ENCODE data around the gene TMEFF2. TPM values are rescaled to one million over a fixed set of nuclear protein-coding genes. Genes with fewer than 3 reads are reported as not detected.

TMEFF2 gene
- total and polyA plus RNA-seq, 2 of the 4 experiments (the other 2 are of a cell fraction) = 1.3 to 3.0 TPM

DNA sequence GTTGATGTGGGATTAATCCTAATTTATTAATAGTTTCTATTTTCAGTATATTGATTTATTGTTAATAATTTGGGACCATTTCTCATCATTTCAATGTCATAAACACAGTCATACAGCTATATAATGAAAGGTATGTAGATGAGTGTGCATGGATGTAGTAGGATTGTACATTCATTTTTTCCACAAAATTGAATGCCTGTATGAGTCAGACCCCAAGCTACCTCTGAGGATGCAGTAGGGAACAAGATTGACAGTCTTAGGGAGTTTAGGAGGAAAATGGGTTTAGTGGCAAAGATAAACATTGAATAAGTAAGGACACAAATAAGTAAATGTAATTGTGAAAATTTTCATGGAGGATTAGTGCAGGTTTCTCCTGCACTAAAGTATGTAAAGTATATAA lies 14.1 kb upstream of the TMEFF2 start:
- intact Hi-C loops (cut with micrococcal nuclease) = no loop called here
- no peak for TF ChIP-seq RCOR1 (IDR thresholded peaks at IDR 0.05; ENCODE audit: insufficient replicate concordance, low read length)
- TF ChIP-seq RAD21 (IDR thresholded peaks at IDR 0.05; ENCODE audit: low read length) = no peak
- TF ChIP-seq BHLHE40 (IDR thresholded peaks at IDR 0.05; ENCODE audit: low read depth, low read length) = no peak
- no peak for TF ChIP-seq MAZ (IDR thresholded peaks at IDR 0.05; ENCODE audit: borderline replicate concordance, low read depth, low read length)
- TF ChIP-seq FOS (IDR thresholded peaks at IDR 0.05; ENCODE audit: low read depth, low read length) = no peak
- no peak for TF ChIP-seq CHD1 (IDR thresholded peaks at IDR 0.05; ENCODE audit: low read depth, low read length)
- TF ChIP-seq MXI1 (IDR thresholded peaks at IDR 0.05; ENCODE audit: borderline replicate concordance, low read depth, low read length) = no peak
- no peak overlapping the region for H3K56ac ChIP-seq (ENCODE audit: extremely low read depth, insufficient read depth, low read length)
- H3K4me3 ChIP-seq (ENCODE audit: insufficient read depth, low read depth, low read length) = no peak overlapping the region
- H2BK120ac ChIP-seq (ENCODE audit: low read depth, low read length) = no peak overlapping the region
- ATAC-seq (ENCODE audit: low read depth) (no peak), DNase-seq (peak; percentile 33)
- no peak overlapping the region for H2BK5ac ChIP-seq (ENCODE audit: low read depth, low read length, poor library complexity, severe bottlenecking)
- no peaks in the 10 kb centered on the region for H3K79me1 ChIP-seq (ENCODE audit: low read depth in 1 of 2, low read length in 2 of 2)
- no peaks in the 10 kb centered on the region for H3K36me3 ChIP-seq (ENCODE audit: control insufficient read depth, insufficient read depth, low read length)
- no peak overlapping the region for H3K4ac ChIP-seq (ENCODE audit: low read depth, low read length)
- dilution Hi-C loops (cut with HindIII; ENCODE audit: low sequenced_read_pairs, unreplicated experiment) = no loop called here
- no peak overlapping the region for H2AFZ ChIP-seq (replicated peaks; ENCODE audit: low read length, poor library complexity)
- no peak overlapping the region for H3K14ac ChIP-seq (replicated peaks; ENCODE audit: low read depth, low read length)
- no peak overlapping the region for H4K91ac ChIP-seq (ENCODE audit: insufficient read depth, low read depth, low read length)
- no peaks in the 10 kb centered on the region for H3K27me3 ChIP-seq (ENCODE audit: control insufficient read depth, insufficient read depth, low read length)
- H2BK20ac ChIP-seq (ENCODE audit: low read depth, low read length) = no peak overlapping the region
- H3K9ac ChIP-seq (ENCODE audit: low read depth, low read length) = no peak overlapping the region
- no peak overlapping the region for H4K5ac ChIP-seq (ENCODE audit: low read depth, low read length)
- H3K27ac ChIP-seq (ENCODE audit: insufficient read depth, low read length) = no peak overlapping the region
- no peak overlapping the region for H2AK9ac ChIP-seq (replicated peaks; ENCODE audit: low read depth, low read length, poor library complexity)
- no peak overlapping the region for H3K4me2 ChIP-seq (ENCODE audit: low read depth, low read length)
- ChIA-PET POLR2A (ENCODE audit: unreplicated experiment) (no interaction called here), CTCF (no interaction called here)
- no peak overlapping the region for H3K18ac ChIP-seq (ENCODE audit: low read depth, low read length)
- no peaks in the 10 kb centered on the region for H4K20me1 ChIP-seq (ENCODE audit: insufficient read depth, low read length)
- H4K8ac ChIP-seq (ENCODE audit: low read depth in 2 of 2, low read length in 2 of 2) = no peak overlapping the region
- H2AK5ac ChIP-seq (ENCODE audit: low read depth, low read length) = no peak overlapping the region
- no TSS peak for BruUV-seq (replicated peaks)
- H3K9me3 ChIP-seq (ENCODE audit: control insufficient read depth, insufficient read depth, low read length) = no peaks in the 10 kb centered on the region
- in situ Hi-C loops (cut with MboI; ENCODE audit: low sequenced_read_pairs) = loop anchor here (10.0 kb wide), 1 partner anchor 76 kb away; no protein-coding TSS in a partner anchor
- no peaks in the 10 kb centered on the region for H3K4me1 ChIP-seq (ENCODE audit: control insufficient read depth, insufficient read depth, low read length)
- no peak overlapping the region for H2BK15ac ChIP-seq (ENCODE audit: low read depth, low read length)
- no peak overlapping the region for H3K23ac ChIP-seq (ENCODE audit: low read depth, low read length)
- H3K9me1 ChIP-seq (ENCODE audit: insufficient read depth, low read length) = no peaks in the 10 kb centered on the region

Measured in IMR-90 (cell line).